Erythroblast (primary cell): ENCODE measurements around the gene PRSS23.
A peak's percentile ranks its signal among the peaks of the same experiment; 100 is the strongest.

Experiments
- DNase-seq, 2 experiments: peaks; one replicate each; lab custom pipeline; 2025; lab: John Stamatoyannopoulos, UW
- GATA1 ChIP-seq: IDR thresholded peaks from 2 replicates; pipeline ENCODE4 v1.6.1; 2011; ENCODE audit warnings: low read depth, mild to moderate bottlenecking, control low read depth, low read length, moderate library complexity
- POLR2A ChIP-seq: IDR thresholded peaks from 2 replicates; pipeline ENCODE4 v1.6.1; 2011; ENCODE audit warnings: mild to moderate bottlenecking, low read length

PRSS23 gene

DNA sequence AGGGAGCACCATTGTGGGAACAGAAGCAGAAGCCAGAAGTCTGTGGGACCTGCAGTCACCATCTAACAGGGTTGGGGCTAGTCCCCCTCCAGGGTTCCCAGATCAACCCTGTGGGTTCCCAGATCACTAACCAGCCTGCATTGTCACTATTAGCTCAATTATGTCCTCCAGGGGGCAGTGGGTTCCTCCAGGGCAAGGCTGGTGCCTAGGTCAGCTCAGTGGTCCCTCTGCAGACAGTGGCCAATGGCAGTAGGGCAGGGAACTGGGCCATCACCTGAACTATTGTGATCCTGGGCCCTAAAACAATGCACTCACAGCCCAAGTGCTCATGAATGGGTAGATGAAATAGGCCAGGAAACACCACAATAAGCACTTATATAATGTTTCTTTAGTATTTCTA, 18.8 kb upstream of the PRSS23 start:
- TF ChIP-seq GATA1 (no peak), POLR2A (no peak)
- DNase-seq = peak; percentile 18 to 22

DNA sequence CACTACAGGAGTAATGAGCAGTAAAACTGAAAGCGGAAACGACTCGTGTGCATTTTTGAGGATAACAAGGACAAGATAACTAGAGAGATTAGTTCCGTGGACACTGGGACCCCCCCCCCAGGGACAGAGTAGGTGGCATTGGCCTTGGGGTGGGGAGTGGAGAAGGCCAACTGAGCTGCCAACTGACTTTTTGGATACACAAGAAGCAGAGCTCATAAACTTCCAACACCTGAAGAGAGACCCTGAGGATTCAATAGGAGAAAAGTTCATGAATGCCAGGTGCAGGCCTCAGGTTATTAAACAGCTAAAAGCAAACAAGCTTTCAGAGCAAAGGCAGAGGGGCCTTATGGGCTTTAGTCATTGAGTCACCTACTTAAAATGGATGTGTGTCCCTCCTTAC, 17.6 kb upstream of the PRSS23 start:
- DNase-seq = no peak
- TF ChIP-seq GATA1 (no peak), POLR2A (no peak)

DNA sequence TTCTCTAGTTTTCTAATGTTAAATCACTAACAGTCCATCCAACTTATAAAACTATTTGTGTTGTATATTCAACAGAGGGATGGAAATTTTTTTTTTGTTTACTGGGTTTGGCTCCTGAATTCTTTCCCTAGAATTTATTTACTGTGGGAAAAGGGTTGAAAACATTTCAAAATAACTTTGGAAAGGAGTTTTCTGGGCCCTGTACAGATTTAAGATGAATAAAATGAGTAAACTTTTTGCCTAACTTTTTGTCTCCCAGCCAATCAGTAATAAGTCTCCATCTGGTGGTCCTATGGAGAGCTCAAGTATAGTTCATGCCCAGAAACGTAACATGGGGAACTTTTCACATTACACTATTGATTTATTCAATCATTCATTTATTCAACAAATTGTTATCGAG, 16.7 kb upstream of the PRSS23 start:
- TF ChIP-seq GATA1 (no peak), POLR2A (no peak)

DNA sequence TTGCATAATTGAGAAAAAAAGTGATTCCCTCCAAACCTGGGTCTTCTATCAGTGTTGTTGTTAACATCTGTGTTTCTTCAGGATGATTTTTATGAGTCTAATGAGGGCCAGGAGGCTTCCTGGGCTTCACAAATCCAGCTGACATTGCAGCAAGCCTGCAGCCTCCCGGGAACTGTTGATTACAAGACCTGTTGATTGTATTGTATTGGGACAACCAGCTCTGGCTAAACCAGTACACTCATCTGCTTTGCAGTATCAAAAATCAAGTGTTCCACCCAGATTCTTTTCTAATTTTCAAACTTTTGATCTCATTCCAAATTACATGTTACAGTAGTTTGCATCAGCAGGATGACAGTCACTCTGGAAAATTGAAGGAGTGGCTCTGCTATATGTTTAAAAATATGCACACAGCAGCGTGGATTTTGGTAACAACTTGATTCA, 16.1 kb upstream of the PRSS23 start:
- DNase-seq = peak in 1 of 2 experiments; percentile 54
- TF ChIP-seq GATA1 (no peak), POLR2A (no peak)

More for the DNA sequence above, 16.7 kb upstream of the PRSS23 start:
- DNase-seq = no peak

DNA sequence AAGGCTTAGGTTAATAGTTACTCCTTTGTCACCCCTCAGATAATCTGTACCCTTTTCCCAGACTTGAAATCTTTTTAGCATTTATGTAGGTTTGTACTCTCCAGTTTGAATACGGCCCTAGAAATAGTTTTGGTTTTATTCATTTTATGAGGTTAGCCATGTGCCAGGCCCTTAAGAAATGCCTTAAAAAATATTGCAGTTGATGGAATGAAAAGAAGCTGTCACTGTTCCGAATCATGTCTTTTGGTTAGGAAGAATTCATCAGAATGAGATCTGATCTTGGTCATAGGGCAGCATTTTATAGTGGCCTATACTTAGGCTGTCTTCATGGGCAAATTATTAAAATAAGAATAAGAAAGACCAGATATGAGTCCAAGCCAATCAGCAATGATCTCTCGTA, 14.8 kb upstream of the PRSS23 start:
- TF ChIP-seq GATA1 (no peak), POLR2A (no peak)
- no peak for DNase-seq

DNA sequence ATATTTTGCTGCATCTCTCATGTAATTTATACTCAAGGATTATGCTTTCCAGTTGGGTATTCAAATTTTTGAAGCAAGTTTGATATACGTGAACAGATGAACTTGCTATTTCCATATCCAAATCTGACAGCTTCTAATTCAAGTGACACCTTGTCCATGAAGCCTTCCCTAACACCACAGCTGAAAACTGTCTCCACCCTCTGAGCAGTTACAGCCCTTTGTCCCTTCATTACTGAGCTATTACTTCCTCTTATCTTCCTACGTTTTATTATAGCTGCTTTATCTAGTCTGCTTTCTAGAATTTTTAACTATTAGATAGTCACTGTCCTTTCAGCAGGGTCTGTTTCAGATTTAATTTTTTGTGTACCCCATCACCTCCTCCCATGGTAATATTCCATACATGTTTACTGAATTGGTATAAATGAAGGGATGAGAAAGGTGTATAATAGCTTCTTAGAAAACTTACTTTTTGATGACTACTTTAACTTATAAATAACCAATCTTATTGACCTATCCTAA, 13.3 kb upstream of the PRSS23 start:
- DNase-seq = no peak
- TF ChIP-seq POLR2A (no peak), GATA1 (no peak)

DNA sequence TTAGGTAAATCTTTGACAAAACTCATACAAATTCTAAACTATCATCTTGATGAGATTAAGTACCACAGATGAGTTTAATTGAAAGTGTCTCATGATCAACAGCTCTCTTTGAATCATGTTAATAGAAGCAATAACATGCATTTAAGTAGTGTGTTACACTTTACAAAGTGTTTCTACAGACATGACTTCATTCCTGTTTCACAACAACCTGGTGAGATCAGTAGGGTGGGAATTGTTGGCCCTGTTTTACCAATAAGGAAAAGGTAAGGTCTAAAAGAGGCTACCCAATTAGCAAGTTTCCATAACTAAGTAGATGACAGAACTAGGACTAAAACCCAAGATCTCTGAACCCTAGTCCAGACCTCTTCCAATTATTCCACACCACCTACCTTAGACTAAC, 12.7 kb upstream of the PRSS23 start:
- TF ChIP-seq POLR2A (no peak), GATA1 (no peak)
- peak in 1 of 2 experiments; percentile 5 for DNase-seq

DNA sequence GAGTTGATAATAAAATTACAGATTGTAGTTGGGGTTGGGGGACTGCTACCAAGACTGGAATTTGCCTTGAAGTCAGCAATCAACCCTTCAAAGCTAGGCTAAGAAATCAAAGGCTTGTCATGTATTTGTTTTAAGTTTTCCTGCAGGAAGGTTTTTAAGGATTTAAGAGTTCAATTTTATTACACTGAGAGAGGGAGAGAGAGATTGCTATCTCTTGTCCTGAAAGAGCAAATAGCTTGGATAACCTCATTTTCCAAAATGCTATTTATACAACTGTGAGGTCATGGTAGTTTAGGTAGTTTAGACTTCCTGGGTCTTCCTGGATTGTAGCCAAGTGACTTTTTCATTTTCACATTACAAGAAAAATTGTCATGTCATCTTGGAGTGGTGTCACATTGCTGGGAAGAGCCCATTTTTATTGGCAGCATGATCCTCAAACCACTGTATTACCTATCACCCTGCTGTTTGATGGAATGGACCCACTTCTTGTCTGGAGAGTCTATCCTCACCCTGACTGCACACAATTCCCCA, 10.1 kb upstream of the PRSS23 start:
- peak in 1 of 2 experiments; percentile 50 for DNase-seq
- TF ChIP-seq GATA1 (no peak), POLR2A (no peak)

DNA sequence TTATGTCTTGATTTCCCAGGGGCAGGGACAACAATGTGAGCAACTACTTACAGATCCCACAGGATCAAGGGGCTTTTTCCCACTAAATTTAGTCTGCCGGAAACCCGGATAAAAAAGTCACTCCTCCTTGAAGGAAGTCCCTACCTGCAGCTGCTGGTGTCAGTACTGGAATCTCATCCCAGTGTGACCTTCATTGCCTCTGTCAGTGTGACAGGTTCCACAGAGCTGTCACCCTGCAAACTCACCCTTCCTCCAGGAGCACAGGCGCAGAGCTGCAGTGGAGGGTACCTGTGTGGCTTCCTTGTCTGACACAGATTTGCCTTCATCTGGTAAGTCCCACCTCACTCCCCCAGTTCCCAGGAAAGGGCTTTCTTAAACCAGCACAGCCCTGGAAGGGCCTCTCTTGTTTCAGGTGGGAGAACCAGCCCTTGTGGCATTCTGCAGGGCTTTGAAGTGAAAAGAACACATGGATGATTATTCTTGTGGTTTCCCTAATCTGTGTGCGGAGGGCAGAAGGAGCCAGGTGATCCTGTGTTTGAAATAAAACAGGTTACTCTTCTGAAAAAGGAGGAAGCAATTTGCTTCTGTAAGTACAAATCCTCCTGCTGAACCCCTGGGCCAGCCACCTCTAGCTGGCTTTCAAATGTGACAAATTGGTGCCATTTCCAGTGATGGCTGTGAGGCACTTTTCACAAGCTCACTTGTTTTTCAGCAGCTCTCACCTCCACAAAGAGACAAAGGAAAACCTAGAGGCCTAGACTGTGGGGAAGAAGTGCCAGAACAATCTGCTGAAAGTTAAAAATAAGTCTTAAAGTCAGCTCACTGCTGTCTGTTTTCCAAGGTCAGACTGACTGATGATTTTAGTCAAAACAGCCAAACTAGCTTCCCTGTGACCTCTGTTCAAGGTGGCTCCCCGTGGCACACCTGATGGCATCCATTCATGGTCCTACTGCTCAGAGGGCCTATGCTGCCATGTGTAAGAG, 9.2 kb upstream of the PRSS23 start:
- no peak for TF ChIP-seq GATA1
- no peak for TF ChIP-seq POLR2A
- DNase-seq = no peak

DNA sequence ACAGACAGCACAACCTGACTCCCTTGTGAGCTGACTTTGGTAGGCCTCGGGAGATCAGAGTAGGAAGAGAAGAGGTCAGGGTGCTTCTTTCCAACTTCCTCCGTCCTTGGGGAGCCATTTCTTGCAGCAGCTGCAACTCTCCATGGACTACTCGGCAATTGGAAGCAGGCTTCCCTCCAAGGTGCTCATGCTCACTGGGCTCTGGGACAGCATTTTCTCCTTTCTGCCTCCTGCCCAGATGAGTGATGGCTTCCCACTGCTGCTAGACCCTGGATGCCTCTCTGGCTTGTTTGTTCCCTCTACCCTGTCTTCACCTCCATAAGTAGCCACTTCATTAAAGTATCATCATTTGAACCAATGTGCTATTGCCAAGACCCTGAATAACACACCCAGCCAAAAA, 8.2 kb upstream of the PRSS23 start:
- DNase-seq = no peak
- TF ChIP-seq GATA1 (no peak), POLR2A (no peak)

DNA sequence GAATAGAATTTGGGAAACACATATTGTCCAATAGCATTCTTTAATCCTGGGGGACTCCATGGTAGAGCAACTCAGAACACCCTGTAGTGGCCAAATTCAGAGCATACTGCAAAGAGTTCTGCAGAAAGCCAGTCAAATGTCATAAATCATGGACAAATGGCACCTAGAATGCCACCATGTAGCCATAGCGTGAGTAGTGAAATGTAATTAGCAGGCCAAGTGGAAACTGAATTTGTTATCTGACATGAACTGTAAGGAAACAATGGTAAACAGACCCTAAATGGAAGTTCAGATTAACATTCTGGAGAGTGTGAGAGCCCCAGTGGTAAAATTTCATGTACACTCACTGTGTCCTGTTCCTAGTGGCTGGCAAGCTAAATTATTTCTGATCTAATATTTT, 7.0 kb upstream of the PRSS23 start:
- TF ChIP-seq POLR2A (no peak), GATA1 (no peak)
- no peak for DNase-seq

DNA sequence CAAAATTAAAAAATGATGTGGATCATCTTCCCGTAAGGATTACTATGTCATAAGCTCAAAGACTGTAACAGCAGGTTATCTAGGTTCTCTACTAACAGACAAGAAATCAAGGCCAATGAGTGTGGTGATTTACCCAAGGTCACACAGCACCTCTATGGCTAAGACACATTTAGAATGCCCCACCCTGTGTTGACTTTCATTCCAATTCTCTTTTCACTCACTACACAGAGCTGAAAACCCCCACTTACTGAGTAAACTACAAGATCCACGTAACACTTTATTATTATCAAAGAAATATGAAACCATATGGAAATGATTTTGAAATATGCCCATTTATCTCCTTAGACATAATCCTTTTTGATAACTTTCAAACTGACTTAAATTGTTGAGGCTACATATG, 4.8 kb upstream of the PRSS23 start:
- DNase-seq = no peak
- TF ChIP-seq POLR2A = no peak
- TF ChIP-seq GATA1 = no peak

DNA sequence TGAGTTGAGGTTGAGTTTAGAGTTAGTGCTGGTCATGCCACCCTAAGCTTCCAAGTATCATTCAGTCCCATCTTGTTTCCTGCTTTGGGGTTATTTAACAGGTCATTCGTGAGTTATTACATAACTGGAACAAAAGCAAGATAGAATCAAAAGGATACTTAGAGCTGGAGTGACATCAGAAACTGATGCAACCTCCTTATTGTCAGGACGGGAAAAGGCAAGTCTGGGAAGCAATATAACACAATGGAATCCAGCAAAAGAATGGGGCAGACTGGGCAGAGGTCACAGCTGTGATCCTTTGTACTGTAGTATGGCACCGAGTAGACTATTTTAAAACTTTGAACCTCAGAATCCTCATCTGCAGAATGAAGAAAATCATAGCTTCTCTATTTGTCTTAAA, 4.4 kb upstream of the PRSS23 start:
- DNase-seq = no peak
- TF ChIP-seq GATA1 (no peak), POLR2A (no peak)

DNA sequence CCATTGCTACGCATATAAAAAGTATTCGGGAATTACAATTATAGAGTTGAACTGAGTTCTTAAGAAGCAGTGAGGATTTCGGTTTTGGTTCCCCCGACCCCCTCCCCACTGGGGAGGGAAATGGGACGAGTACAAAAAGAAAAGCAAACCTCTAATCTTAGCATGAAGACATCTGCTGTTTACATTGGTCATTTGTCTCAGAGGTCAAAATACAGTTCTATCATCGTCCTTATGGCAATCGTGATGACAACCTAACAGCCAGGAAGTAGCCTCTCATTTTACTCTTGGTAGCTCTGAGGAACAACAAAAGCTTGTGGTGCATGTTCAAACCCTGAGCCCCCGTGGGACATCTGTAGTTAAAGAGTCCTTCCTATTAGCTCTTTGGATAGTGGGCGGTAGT, 3.2 kb upstream of the PRSS23 start:
- no peak for TF ChIP-seq POLR2A
- TF ChIP-seq GATA1 = no peak
- no peak for DNase-seq
